ENCODE measurements around the gene TM4SF18. TPM values are rescaled to one million over a fixed set of nuclear protein-coding genes. Genes with fewer than 3 reads are reported as not detected.

TM4SF18 gene
- total RNA-seq, 1 donor from 2014 or later, result 4.1 TPM

DNA sequence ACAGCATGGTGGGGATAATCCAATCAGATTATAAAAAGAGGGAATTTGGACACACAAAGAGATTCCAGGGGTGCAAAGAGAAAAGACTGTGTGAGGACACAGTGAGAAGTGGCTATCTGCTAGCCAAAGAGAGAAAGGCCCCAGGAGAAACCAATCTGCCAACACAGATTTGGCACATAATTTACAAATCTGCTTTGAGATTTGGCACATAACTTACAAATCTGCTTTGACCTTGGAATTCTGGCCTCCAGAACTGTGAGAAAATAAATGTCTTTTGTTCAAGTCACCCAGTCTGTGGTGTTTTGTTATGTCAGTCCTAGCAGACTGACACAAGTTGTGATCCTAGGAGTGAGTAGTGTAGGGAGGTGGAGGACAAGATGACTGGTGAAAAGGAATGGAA is 3.5 kb upstream of the TM4SF18 start:
- intact Hi-C loops (cut with DNase I), result no loop called here
- no peak for DNase-seq (ENCODE audit: low spot score)

DNA sequence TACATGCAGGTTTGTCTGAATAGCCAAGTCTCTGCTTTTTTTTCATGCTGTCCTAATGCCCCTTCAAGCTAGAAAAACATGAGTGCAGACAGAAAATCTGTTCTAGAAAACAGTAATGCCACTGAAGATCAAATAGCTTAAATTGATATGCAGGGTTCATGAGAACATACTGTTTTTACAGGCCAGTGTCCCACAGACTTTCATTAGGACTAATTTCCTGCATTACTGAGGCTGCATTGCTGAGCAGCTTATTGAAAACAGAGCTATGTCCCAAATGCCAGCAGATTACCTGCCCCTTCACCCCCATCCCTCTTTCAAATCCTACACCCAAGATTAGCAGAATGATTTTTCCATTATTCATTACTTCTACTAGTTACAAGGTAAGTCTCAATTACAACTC is 665 bp downstream of the TM4SF18 start:
- no peak for DNase-seq (ENCODE audit: low spot score)
- intact Hi-C loops (cut with DNase I), result no loop called here

DNA sequence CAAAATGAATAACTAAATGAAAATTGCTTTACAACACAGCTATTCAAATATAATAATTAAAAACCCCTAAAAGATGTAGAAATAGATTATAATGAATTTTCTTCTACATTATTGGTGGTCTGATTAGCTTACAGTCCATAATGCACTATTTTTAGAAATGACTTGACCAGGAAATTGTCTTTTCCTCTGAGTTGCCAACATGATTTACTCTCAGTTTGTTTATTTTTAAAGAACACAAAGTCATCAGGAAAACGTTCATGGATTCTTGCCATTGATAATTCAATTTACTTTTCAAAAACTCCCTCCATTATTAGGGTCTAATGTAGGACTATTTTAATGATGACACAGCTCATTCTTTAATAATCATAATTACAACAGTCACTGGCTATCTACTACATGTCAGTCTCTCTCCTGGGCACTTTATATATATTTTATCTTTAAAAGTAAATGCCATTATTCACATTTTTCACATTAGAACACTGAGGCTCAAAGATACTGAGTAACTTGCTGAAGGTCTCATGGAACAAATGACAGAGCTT is 1.1 kb downstream of the TM4SF18 start:
- intact Hi-C loops (cut with DNase I), result no loop called here
- DNase-seq (ENCODE audit: low spot score), result no peak

DNA sequence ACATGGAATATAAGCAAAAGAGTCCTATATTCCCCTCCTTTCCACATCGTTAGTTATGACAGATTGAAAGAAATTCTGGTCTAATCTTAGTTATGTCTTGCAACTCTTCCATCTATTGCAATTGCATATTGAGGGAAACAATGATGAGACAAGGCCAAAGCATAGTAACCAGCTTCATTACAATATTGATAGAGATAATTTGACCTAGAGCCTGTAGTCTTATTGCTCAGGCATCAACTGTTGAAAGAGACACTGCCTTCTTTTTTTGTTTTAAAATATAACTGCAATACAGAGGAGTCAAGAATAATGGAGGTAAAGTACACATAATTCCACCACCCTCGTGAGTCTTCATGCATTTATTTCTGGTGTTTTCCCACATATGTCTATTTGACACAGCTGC is 2.0 kb downstream of the TM4SF18 start:
- no peak for DNase-seq (ENCODE audit: low spot score)
- intact Hi-C loops (cut with DNase I), result no loop called here

DNA sequence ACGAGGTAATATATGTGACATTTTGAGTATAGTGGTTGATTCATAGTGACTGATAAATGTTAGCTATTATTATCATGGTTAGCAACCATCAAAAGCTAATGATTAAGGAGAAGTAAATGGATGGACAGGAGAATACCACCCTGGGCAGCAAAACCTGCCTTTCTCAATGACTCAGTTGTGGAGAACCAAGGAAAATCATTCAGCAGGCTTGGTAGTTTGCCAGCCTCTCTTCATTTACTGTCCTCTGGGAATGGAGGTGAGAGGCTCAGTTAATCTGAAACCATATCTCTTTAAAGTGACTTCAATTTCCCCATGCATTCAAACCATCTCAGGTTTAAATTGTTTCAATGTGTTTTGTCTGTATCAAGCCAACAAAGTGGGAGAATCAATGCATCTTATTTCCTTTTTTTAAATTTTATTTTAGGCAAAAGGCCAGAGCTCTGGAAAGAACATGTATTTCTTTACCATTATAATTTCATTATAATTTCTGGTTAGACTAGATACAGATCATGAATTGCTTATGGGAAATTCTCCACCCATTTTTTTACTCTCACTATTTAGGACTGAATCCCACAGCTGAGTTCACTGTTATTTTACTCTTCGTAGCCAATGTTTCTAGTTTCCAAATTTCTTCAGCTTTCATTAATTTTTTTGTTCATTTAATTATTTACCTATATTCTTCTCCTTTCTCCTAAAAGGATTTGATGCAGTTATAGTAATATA is 2.7 kb downstream of the TM4SF18 start:
- DNase-seq (ENCODE audit: low spot score), result no peak
- intact Hi-C loops (cut with DNase I), result no loop called here

DNA sequence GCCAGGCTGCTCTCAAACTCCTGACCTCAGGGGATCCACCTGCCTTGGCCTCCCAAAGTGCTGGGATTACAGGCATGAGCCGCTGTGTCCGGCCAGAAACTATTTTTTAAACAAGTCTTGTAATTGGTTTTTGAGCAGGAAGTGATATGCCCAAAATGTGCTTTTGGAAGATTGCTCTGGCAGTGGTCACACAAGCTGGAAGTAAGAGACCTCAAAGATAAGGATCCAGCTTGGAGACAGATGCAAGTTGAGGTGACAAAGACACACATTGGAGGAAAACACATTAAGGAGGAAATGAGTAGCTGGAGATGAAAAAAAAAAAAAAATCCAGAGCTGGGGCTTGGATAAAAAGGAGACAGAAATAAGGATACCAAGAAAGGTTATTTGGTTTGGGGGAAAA is 6.3 kb downstream of the TM4SF18 start:
- intact Hi-C loops (cut with DNase I), result no loop called here
- no peak for DNase-seq (ENCODE audit: low spot score)

DNA sequence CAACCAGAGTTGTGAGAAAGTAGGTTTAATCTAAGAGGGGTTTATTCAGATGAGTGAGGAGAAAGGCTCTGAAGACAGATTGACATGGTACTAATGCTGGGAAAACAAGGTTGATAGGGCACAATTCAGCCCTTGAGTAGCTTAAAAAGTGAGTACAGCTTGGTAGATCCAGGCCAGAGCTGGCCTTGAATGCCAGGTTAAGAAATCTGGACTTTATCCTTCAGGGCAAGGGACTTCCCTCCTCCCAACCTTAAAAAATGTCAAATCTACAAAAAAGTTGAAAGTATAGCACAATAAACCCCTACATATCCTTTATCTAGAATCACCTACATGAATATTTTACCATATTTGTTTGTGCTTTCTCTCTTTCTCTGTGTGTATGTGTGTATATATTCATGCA is 7.9 kb downstream of the TM4SF18 start:
- DNase-seq (ENCODE audit: low spot score), result no peak
- intact Hi-C loops (cut with DNase I), result no loop called here

DNA sequence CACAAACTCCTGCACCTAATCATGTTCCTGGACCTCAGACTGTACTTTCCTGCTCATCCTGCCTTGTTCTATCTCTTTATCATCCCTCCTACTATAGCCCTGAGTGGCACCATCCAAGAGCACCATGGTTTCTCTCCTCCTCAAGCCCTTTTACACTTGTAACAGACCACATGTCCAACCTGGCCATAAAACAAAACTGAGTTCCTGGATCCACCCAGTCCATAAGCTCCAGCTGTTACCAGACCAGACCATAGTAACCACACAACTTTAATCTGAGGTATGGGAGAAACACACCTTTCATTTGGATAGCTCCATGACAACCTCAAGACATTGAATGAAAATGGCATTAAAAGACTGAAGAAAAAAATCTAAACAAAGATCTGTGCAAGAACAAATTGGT is 9.1 kb downstream of the TM4SF18 start:
- DNase-seq (ENCODE audit: low spot score), result no peak
- intact Hi-C loops (cut with DNase I), result no loop called here

DNA sequence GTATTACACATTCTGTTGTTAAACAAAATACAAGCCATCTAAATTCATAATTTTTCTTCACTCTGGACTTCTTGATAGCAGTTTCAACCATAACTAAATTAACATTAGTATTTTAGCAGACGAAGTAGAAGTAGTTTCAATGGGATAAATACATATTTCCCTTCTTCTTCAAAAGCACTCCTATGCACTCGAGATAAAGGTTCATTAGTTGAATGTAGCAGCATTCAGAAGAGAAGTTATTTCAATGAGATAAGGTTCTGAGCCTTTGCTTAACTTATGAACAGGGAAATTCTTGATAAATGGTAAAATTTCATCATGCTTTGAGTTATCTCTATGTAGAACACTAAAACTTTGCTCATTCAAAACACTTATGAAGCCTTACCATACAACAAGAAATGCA is 11.8 kb downstream of the TM4SF18 start:
- no peak for DNase-seq (ENCODE audit: low spot score)
- intact Hi-C loops (cut with DNase I), result no loop called here

DNA sequence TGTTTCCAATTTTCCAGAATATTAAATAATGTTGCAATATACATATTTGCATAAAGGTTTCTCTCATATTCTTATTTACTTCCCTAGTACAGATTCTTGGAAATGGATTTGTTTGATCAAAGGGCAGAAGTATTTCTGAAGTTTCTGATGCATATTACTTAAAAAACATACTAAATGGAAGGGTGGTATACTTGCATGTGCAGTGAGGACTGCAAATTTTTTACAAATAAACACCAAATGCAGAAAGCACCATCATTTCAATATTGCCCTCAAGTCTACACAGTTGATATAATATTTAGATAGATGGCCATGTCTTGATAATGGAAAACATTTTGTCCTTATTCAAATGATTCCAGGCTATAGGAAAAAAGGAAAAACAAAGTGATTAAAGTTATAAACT is 12.3 kb downstream of the TM4SF18 start:
- no peak for DNase-seq (ENCODE audit: low spot score)
- intact Hi-C loops (cut with DNase I), result no loop called here

DNA sequence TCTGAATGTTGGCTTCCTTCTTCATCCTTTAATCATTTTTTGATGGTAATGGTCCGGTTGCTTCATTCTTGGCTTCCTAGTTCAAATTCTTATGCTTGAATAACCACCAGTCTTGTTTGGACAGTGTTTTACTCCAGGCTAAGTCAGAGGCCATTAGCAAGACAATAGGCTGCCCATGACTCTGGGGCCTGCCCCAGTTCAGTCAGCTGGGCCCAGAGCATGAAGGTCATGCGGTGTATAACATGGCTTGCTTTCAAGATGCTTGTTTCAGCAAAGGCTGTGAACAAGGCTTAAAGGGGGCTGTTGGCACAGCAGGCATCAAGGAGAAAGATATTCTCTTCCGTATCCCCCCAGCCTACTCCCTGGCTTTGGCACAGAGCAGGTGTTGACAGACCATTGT is 13.7 kb downstream of the TM4SF18 start:
- DNase-seq (ENCODE audit: low spot score), result no peak
- intact Hi-C loops (cut with DNase I), result no loop called here

DNA sequence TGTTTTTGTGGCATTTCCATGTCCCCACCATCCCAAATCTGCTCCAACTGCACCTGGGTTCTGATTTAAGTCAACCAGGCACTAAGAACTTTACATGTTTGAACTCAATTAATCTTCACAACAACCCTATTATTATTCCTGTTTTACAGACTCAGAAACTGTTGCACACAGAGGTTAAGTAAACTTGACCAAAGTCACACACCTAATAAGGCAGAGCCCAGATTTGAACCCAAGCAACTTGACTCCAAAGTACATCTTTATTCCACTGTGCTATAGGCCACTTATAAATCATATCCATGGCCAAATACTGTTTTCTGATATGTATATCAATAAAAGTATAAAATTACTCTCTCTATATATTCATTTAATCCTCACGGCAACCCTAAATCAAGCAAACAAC is 16.4 kb downstream of the TM4SF18 start:
- intact Hi-C loops (cut with DNase I), result no loop called here
- DNase-seq (ENCODE audit: low spot score), result no peak

DNA sequence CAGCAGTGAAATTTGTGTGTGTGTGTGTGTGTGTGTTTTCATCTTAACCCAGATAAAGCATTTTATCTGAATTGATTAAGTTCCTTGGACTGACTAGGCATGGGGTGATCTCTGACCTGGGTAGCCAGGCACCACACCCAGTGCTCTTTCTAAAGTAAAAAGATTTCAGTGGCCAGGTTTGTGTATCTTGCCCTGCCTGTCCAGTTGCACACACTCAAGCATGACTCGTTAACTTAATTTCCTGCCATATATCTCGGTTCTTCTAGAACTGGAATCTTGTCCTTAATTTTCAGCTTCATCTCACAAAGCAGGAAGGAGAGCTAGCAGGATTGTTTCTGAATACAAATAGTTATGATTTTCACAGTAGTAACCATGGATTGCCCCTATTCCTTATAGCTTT is 17.0 kb downstream of the TM4SF18 start:
- DNase-seq (ENCODE audit: low spot score), result no peak
- intact Hi-C loops (cut with DNase I), result no loop called here

DNA sequence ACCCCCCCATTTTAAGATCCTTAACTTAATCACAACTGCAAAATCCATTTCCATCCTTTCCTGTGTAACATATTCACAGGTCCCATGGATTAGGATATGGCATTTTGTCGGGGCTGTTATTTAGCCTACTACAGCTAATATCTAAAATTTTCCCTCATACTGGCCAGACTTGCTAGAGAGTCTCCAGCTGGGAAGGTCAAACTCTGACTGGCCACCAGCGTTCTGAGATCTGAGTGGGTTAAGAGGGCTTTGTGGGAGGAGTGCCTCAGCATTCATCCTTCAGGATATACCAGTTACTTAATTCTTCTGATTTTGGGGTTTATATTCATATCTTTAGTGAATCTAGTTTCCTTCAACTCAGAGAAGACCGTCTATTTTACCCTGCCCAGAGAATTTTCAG is 17.7 kb downstream of the TM4SF18 start:
- intact Hi-C loops (cut with DNase I), result no loop called here
- no peak for DNase-seq (ENCODE audit: low spot score)

DNA sequence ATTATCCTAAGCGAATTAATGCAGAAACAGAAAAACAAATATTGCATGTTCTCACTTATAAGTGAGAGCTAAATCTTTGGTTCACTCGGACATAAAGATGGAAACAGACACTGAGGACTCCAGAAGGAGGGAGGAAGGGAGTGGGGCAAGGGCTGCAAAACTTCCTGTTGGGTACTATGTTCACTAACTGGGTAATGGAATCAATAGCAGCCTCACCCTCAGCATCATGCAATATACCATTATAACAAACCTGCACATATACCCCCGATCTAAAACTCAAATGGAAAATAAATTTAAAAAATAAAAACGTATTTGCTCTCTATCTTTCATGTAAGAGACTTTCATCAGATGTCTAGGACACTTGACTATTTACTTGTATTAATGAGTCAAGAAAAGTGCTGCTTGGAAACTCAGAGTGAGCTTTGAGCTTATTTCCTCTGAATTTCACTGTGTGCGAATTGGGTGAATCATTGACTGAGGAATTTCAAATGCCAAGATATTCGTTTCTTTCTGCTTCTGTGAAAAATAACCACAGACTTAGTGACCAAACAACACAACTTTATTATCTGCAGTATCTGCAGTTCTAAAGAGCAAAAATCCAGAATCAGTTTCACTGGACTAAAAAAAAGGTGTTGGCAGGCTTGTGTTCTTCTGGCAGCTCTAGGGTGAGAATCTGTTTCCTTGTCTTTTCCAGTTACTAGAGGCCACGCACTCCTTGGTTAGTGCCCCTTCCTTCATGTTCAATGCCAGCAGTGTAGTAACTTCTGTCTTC is 18.4 kb downstream of the TM4SF18 start:
- intact Hi-C loops (cut with DNase I), result no loop called here
- DNase-seq (ENCODE audit: low spot score), result no peak

DNA sequence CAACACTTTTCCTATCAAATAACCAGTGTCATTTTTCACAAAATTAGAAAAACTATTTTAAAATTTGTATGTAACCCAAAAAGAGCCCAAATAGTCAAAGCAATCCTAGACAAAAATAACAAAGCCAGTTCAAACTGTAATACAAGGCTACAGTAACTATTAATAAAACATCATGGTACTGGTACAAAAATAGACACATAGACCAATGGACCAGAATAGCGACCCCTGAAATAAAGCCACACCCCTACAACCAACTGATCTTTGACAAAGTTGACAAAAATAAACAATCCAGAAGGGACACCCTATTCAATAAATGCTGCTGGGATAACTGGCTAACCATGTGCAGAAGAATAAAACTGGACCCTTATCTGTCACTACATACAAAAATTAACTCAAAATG is 19.9 kb downstream of the TM4SF18 start:
- no peak for DNase-seq (ENCODE audit: low spot score)
- intact Hi-C loops (cut with DNase I), result no loop called here

DNA sequence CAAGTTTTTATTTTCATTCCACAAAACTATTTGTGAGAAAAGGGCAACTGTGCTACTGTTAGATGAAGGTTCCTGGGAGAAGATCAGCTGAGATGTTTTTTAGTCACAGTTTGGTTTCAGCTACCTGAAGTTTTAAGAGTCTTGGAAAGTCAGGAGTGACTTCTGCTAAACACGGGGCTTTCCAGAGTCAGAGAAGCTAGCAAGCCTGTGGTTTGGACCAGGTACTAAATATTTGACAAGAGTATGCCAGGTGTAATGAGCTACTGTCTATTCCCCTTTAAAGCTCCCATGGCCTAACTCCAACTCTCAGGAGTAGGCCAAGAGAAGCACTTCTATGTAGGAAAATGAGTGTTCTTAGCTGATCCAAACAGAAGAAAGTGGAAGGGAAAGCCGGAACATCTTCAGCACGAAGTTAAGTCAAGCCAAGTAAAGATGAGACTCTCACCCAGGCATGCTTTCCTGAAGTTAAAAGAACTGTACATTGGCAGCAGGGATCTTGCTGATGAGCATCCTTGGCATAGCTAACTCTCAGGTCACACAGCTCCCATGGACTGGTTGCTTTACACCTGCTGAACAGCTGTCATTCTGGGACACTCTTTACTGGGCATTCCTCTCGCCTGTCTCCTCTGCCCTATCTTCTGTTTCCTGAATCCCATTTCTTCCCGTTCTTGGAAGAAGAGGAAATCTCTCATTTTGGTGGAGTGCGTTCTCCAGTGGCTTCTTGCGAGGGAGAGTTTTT is 22.5 kb downstream of the TM4SF18 start:
- DNase-seq (ENCODE audit: low spot score), result no peak
- intact Hi-C loops (cut with DNase I), result no loop called here

DNA sequence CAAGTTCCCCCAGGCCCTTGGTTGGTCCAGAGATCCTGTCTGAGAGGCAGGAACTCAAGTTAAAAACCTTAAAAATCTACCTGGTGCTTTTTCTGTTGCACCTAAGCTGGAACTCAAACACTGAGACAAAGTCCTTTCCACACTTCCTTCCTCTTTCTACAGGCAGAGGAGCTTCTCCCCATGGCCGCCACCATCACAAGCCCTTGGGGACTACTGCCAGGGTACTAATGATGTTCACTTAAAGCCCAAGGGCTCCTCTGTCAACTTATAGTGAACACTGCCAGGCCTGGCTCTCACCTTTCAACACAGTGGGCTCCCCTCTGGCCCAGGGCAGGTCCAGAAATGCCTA is 26.0 kb downstream of the TM4SF18 start:
- DNase-seq (ENCODE audit: low spot score), result no peak
- intact Hi-C loops (cut with DNase I), result no loop called here

DNA sequence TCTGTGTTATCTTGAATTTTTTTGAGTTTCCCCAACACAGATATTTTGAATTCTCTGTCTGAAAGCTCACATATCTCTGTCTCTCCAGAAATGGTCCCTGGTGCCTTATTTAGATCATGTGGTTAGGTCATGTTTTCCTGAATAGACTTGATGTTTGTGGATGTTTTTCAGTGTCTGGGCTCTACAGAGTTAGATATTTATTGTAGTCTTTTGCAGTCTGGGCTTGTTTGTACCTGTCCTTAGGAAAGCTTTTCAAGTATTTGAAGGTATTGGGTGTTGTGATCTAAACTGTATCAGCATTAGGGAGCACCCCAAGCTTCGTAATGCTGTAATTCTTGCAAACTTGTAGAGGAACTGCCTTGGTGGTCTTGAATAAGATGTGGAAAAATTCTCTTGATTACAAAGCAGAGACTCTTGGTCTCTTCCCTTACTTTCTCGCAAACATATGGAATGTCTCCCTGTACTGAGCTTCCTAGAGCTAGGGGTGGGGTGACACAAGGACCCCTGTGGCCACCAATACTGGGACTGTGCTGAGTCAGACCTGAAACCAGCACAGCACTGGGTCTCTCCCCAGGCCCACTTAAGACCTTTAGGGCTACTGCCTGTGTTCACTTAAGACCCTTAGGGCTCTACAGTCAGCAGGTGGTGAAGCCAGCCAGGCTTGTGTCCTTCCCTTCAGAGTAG is 26.5 kb downstream of the TM4SF18 start:
- DNase-seq (ENCODE audit: low spot score), result no peak
- intact Hi-C loops (cut with DNase I), result no loop called here

DNA sequence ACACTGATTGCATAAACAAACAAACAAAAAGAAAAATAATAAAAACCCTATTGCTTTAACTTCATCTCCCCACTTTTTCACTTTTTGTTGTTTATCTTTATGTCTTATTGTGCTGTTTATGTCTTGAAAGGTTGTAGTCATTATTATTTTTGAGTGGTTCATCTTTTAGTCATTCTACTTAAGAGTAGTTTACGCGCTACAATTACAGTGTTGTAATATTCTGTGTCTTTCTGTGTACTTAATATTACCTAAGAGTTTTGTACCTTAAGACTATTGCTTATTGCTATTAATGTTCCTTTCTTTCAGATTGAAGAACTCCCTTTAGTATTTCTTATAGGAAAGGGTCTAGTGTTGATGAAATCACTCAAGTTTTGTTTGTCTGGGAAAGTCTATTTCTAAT is 28.1 kb downstream of the TM4SF18 start:
- intact Hi-C loops (cut with DNase I), result no loop called here
- DNase-seq (ENCODE audit: low spot score), result no peak

Data from cardiac septum (tissue), 1 donor.